SU-DHL-6 (cell line): ENCODE results near the gene FARS2.

ENCODE experiments used
- H2AFZ ChIP-seq: fragments of 200-600 bp; sonication (generic); 2 replicates; pipeline ENCODE4 v1.6.1; 2014; ENCODE audit warnings: low read depth, mild to moderate bottlenecking, moderate library complexity, mixed read lengths, antibody characterized with exemption, low read length; ENCODE audit not compliant: severe bottlenecking
- H3F3A ChIP-seq: fragments of 200-600 bp; shearing (Covaris generic); 2 replicates; pipeline ENCODE4 v1.6.0; 2016; ENCODE audit warnings: antibody characterized with exemption, mild to moderate bottlenecking; ENCODE audit not compliant: insufficient read depth
- H3K27ac ChIP-seq: fragments of 200-600 bp; sonication (generic); 2 replicates; pipeline ENCODE4 v1.5.1; 2016; ENCODE audit warnings: low read depth, mild to moderate bottlenecking, low read length, moderate library complexity, mixed read lengths
- H3K27me3 ChIP-seq: fragments of 200-600 bp; sonication (generic), shearing (Covaris generic); 2 replicates; pipeline ENCODE4 v1.6.0; 2014; ENCODE audit warnings: mild to moderate bottlenecking, low read length
- H3K36me3 ChIP-seq: fragments of 200-600 bp; sonication (generic); 2 replicates; pipeline ENCODE4 v1.6.1; 2014; ENCODE audit warnings: mild to moderate bottlenecking, low read length, mixed read lengths
- H3K4me2 ChIP-seq: fragments of 300-600, 200-600 bp; shearing (Covaris generic), sonication (generic); 2 replicates; pipeline ENCODE4 v1.6.0; 2014; ENCODE audit warnings: low read length, low read depth, mild to moderate bottlenecking; ENCODE audit not compliant: poor library complexity, severe bottlenecking
- H3K4me3 ChIP-seq: fragments of 200-600 bp; sonication (generic); 2 replicates; pipeline ENCODE4 v1.5.1; 2014; ENCODE audit warnings: antibody characterized with exemption, low read length, mild to moderate bottlenecking, mixed read lengths; ENCODE audit not compliant: insufficient read depth, poor library complexity, severe bottlenecking
- H3K79me2 ChIP-seq: fragments of 200-600 bp; sonication (generic); 2 replicates; pipeline ENCODE4 v1.6.1; 2014; ENCODE audit warnings: mild to moderate bottlenecking, low read length, moderate library complexity; ENCODE audit not compliant: insufficient read depth
- H3K9ac ChIP-seq: fragments of 200-600 bp; sonication (generic); 2 replicates; pipeline ENCODE4 v1.7.0; 2014; ENCODE audit warnings: mild to moderate bottlenecking, low read length
- H3K9me2 ChIP-seq: fragments of 200-600 bp; sonication (generic); replicated peaks from 2 replicates; pipeline ENCODE4 v1.6.1; 2014; ENCODE audit warnings: low read length; ENCODE audit not compliant: insufficient read depth
- H3K9me3 ChIP-seq: fragments of 200-600 bp; sonication (generic); 2 replicates; pipeline ENCODE4 v1.6.1; 2014; ENCODE audit warnings: low read length, mixed read lengths; ENCODE audit not compliant: insufficient read depth
- H4K20me1 ChIP-seq: fragments of 200-600 bp; sonication (generic); 2 replicates; pipeline ENCODE4 v1.6.1; 2014; ENCODE audit warnings: low read depth, mild to moderate bottlenecking, antibody characterized with exemption, low read length, moderate library complexity, mixed read lengths
- CTCF ChIP-seq: fragments of 200-600 bp; sonication (generic); IDR thresholded peaks from one replicate; pipeline ENCODE4 v1.5.1; 2017; ENCODE audit warnings: antibody characterized with exemption, mild to moderate bottlenecking, low read length, moderate library complexity; ENCODE audit not compliant: insufficient read depth, poor library complexity, severe bottlenecking
- EZH2phosphoT487 ChIP-seq: fragments of 200-600 bp; sonication (generic), shearing (Covaris generic); conservative IDR thresholded peaks from 2 replicates; pipeline ENCODE4 v1.6.1; 2018; ENCODE audit warnings: mild to moderate bottlenecking, antibody characterized with exemption, low read length, moderate library complexity, mixed read lengths

The FARS2 gene

GRCh38 chr6:5518936-5519491 lies 257.7 kb downstream of the FARS2 start:
- no peak overlapping the region for H3K4me3 ChIP-seq
- no peaks in the 10 kb centered on the region for H3F3A ChIP-seq
- H3K36me3 ChIP-seq = no peaks in the 10 kb centered on the region
- TF ChIP-seq CTCF (no peak), EZH2phosphoT487 (no peak)
- H3K79me2 ChIP-seq = no peaks in the 10 kb centered on the region
- no peaks in the 10 kb centered on the region for H4K20me1 ChIP-seq
- H3K27ac ChIP-seq = no peak overlapping the region
- H3K4me2 ChIP-seq = no peak overlapping the region
- H2AFZ ChIP-seq = no peak overlapping the region
- H3K9me3 ChIP-seq = no peaks in the 10 kb centered on the region
- H3K9ac ChIP-seq = no peak overlapping the region
- no peaks in the 10 kb centered on the region for H3K27me3 ChIP-seq
- no peaks in the 10 kb centered on the region for H3K9me2 ChIP-seq

GRCh38 chr6:5520796-5521195 lies 259.5 kb downstream of the FARS2 start:
- H3K4me2 ChIP-seq = no peak overlapping the region
- no peaks in the 10 kb centered on the region for H3K79me2 ChIP-seq
- H3K9me3 ChIP-seq = no peaks in the 10 kb centered on the region
- TF ChIP-seq CTCF (no peak), EZH2phosphoT487 (no peak)
- no peak overlapping the region for H3K9ac ChIP-seq
- H3K27me3 ChIP-seq = no peaks in the 10 kb centered on the region
- H3K27ac ChIP-seq = no peak overlapping the region
- no peak overlapping the region for H2AFZ ChIP-seq
- H3K9me2 ChIP-seq = no peaks in the 10 kb centered on the region
- H3K36me3 ChIP-seq = no peaks in the 10 kb centered on the region
- H3K4me3 ChIP-seq = no peak overlapping the region
- H4K20me1 ChIP-seq = no peaks in the 10 kb centered on the region
- no peaks in the 10 kb centered on the region for H3F3A ChIP-seq

- H3K27me3 ChIP-seq = no peaks in the 10 kb centered on the region
- no peak overlapping the region for H3K27ac ChIP-seq
- H3K9me3 ChIP-seq = no peaks in the 10 kb centered on the region
- no peaks in the 10 kb centered on the region for H3F3A ChIP-seq
- no peak overlapping the region for H3K4me3 ChIP-seq
- H3K9ac ChIP-seq = no peak overlapping the region
- H4K20me1 ChIP-seq = no peaks in the 10 kb centered on the region
- no peaks in the 10 kb centered on the region for H3K9me2 ChIP-seq
- no peak overlapping the region for H2AFZ ChIP-seq
- no peaks in the 10 kb centered on the region for H3K36me3 ChIP-seq
- H3K4me2 ChIP-seq = no peak overlapping the region
- no peaks in the 10 kb centered on the region for H3K79me2 ChIP-seq
- TF ChIP-seq CTCF (no peak), EZH2phosphoT487 (no peak)
Measured at GRCh38 chr6:5521322-5521721, 260.0 kb downstream of the FARS2 start.

- Histone ChIP-seq H3K9me3 (no peaks in the 10 kb centered on the region), H3K36me3 (no peaks in the 10 kb centered on the region), H4K20me1 (no peaks in the 10 kb centered on the region), H3K4me3 (no peak overlapping the region), H3K4me2 (no peak overlapping the region), H3F3A (no peaks in the 10 kb centered on the region), H3K9me2 (no peaks in the 10 kb centered on the region), H3K9ac (no peak overlapping the region), H2AFZ (no peak overlapping the region), H3K27ac (no peak overlapping the region), H3K79me2 (no peaks in the 10 kb centered on the region), H3K27me3 (no peaks in the 10 kb centered on the region)
- TF ChIP-seq EZH2phosphoT487 = no peak
- no peak for TF ChIP-seq CTCF
Measured at GRCh38 chr6:5522147-5522546, 260.8 kb downstream of the FARS2 start.
